M059J (cell line): ENCODE results near the gene MRPS12. TPM values are rescaled to one million over a fixed set of nuclear protein-coding genes. Genes with fewer than 3 reads are reported as not detected.

Experiments
- DNase-seq: peaks from one replicate; pipeline ENCODE4 v3.0.0-alpha.2; 2012; ENCODE audit warnings: low read depth
- total RNA-seq: library from RNA; depleted of rRNA; stranded (reverse); fragments of >200 nt; shearing (Covaris generic); gene quantifications from 2 replicates; pipeline ENCODE4 v1.2.3, GENCODE V29; 2014

Gene MRPS12
- total RNA-seq, 1 experiment from 2014 or later: 76.6 TPM

- no peak for DNase-seq
Observed at GRCh38 chr19:38911388-38912001, 19.2 kb upstream of the MRPS12 start.

- no peak for DNase-seq
Observed at GRCh38 chr19:38912600-38913514, 17.9 kb upstream of the MRPS12 start.

GRCh38 chr19:38913958-38914357 is 16.8 kb upstream of the MRPS12 start:
- DNase-seq: no peak

GRCh38 chr19:38915329-38916321 is 15.1 kb upstream of the MRPS12 start:
- no peak for DNase-seq

GRCh38 chr19:38917516-38917915 is 13.2 kb upstream of the MRPS12 start:
- DNase-seq: no peak

- DNase-seq: peak; percentile 26
Observed at GRCh38 chr19:38917921-38918491, 12.7 kb upstream of the MRPS12 start.

GRCh38 chr19:38918526-38918925 is 12.2 kb upstream of the MRPS12 start:
- DNase-seq: no peak

- DNase-seq: no peak
Observed at GRCh38 chr19:38919837-38920601, 10.7 kb upstream of the MRPS12 start.

GRCh38 chr19:38920602-38921419 is 9.9 kb upstream of the MRPS12 start:
- no peak for DNase-seq

- DNase-seq: no peak
Observed at GRCh38 chr19:38921420-38922274, 9.1 kb upstream of the MRPS12 start.

GRCh38 chr19:38922482-38922881 is 8.3 kb upstream of the MRPS12 start:
- DNase-seq: no peak

GRCh38 chr19:38924388-38924787 is 6.4 kb upstream of the MRPS12 start:
- DNase-seq: no peak

- DNase-seq: no peak
Observed at GRCh38 chr19:38928391-38929001, 2.2 kb upstream of the MRPS12 start.

GRCh38 chr19:38929929-38930775 is 592 bp upstream of the MRPS12 start, which contains the start of gene SARS2:
TSS of gene SARS2 (minus strand) at chr19:38930763. CDS start at chr19:38930736, 27 bp downstream.
- peak; percentile 90 for DNase-seq

GRCh38 chr19:38931521-38931793 is 713 bp downstream of the MRPS12 start:
- DNase-seq: no peak

- DNase-seq: no peak
Observed at GRCh38 chr19:38932425-38933179, 1.9 kb downstream of the MRPS12 start.

- DNase-seq: no peak
Observed at GRCh38 chr19:38933544-38933943, 2.8 kb downstream of the MRPS12 start.
